Uterus (tissue), 2 donors: ENCODE measurements around the gene HMX1.

ENCODE experiments used
- POLR2A ChIP-seq, 2 donors: fragments of 450-650 bp; IDR thresholded peaks; one replicate each; pipeline ENCODE4 v1.6.1; 2016; ENCODE audit warnings: antibody characterized with exemption in 2 of 2, mild to moderate bottlenecking in 1 of 2, moderate library complexity in 1 of 2
- TF ChIP-seq, protein P1 (sequence below), 4 experiments: fragments of 200-600 bp in 2 of 4; fragments of 450-650 bp in 2 of 4; sonication (generic) in 2 of 4; IDR thresholded peaks; one replicate each; pipeline ENCODE4 v1.5.1; 2016 to 2019; ENCODE audit warnings: antibody characterized with exemption in 4 of 4, mild to moderate bottlenecking in 2 of 4, moderate library complexity in 1 of 4

DNA sequence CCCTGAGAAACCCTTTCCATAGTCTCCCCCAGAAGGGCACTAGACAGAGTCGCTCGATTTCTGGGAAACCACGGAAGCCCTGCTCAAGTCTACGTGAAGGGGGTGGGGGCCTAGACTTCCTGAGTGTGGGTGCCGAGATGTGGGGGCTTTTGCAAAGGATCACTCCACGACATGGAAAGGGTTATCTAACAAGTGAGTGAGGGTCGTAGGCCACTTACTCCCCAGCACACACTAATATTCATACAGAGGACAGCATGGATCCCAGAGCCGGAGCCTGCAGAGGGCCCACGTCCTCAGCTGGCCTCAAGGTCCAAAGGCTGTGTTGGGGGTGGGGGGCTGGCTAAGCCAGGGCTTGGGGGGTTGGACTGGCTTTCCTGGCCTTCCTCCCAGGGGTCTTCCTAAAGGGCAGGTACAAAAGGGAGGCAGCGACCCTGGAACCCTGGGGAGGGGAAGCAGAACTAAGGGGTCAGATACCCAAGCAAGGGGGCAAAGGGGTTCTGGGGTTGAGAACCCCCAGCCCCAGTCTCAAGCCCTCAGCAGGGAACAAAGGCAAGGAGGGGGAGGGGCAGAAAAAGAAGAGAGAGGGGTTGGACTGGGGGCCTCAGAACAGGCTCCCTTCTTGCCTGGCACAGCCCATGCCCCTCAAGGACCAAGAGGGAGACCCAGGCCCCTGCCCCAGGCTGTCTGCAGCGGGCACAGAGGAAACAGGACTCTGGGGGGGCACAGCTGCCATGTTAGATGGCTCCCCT is 1.6 kb downstream of the HMX1 start:
- TF ChIP-seq, protein P1, sequence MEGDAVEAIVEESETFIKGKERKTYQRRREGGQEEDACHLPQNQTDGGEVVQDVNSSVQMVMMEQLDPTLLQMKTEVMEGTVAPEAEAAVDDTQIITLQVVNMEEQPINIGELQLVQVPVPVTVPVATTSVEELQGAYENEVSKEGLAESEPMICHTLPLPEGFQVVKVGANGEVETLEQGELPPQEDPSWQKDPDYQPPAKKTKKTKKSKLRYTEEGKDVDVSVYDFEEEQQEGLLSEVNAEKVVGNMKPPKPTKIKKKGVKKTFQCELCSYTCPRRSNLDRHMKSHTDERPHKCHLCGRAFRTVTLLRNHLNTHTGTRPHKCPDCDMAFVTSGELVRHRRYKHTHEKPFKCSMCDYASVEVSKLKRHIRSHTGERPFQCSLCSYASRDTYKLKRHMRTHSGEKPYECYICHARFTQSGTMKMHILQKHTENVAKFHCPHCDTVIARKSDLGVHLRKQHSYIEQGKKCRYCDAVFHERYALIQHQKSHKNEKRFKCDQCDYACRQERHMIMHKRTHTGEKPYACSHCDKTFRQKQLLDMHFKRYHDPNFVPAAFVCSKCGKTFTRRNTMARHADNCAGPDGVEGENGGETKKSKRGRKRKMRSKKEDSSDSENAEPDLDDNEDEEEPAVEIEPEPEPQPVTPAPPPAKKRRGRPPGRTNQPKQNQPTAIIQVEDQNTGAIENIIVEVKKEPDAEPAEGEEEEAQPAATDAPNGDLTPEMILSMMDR (IDR thresholded peaks at IDR 0.05): no peak
- no peak for TF ChIP-seq POLR2A (IDR thresholded peaks at IDR 0.05)
